Medulla oblongata (tissue), 1 donor: Measurements from ENCODE around the gene ATXN7L2.

Experiments used
- DNase-seq: peaks from one replicate; pipeline ENCODE4 v3.0.0-alpha.2; 2015; ENCODE audit errors: extremely low spot score

The ATXN7L2 gene

GRCh38 chr1:109475261-109475660, 8.4 kb upstream of the ATXN7L2 start:
- no peak for DNase-seq

- no peak for DNase-seq
Measured at GRCh38 chr1:109476825-109477224, 6.9 kb upstream of the ATXN7L2 start.

- DNase-seq: no peak
Measured at GRCh38 chr1:109477821-109478220, 5.9 kb upstream of the ATXN7L2 start.

- no peak for DNase-seq
Measured at GRCh38 chr1:109478806-109479205, 4.9 kb upstream of the ATXN7L2 start.

GRCh38 chr1:109479311-109479710, 4.4 kb upstream of the ATXN7L2 start:
- no peak for DNase-seq

GRCh38 chr1:109479901-109480300, 3.8 kb upstream of the ATXN7L2 start:
- no peak for DNase-seq

GRCh38 chr1:109481646-109482045, 2.1 kb upstream of the ATXN7L2 start:
- no peak for DNase-seq

- no peak for DNase-seq
Measured at GRCh38 chr1:109482242-109482641, 1.5 kb upstream of the ATXN7L2 start.

GRCh38 chr1:109482791-109483671, 674 bp upstream of the ATXN7L2 start:
- DNase-seq: no peak

- DNase-seq: no peak
Measured at GRCh38 chr1:109484519-109484975, 842 bp downstream of the ATXN7L2 start.

GRCh38 chr1:109485001-109485400, 1.3 kb downstream of the ATXN7L2 start:
- no peak for DNase-seq

GRCh38 chr1:109487261-109487660, 3.6 kb downstream of the ATXN7L2 start:
- DNase-seq: no peak

GRCh38 chr1:109488201-109488600, 4.5 kb downstream of the ATXN7L2 start:
- DNase-seq: no peak

- DNase-seq: no peak
Measured at GRCh38 chr1:109488696-109489095, 5.0 kb downstream of the ATXN7L2 start.

- DNase-seq: peak; percentile 84
Measured at GRCh38 chr1:109490029-109490933, 6.6 kb downstream of the ATXN7L2 start.

- DNase-seq: no peak
Measured at GRCh38 chr1:109490934-109491302, 7.2 kb downstream of the ATXN7L2 start.

- DNase-seq: no peak
Measured at GRCh38 chr1:109491372-109491771, 7.7 kb downstream of the ATXN7L2 start.

GRCh38 chr1:109492779-109493178, 9.1 kb downstream of the ATXN7L2 start:
- no peak for DNase-seq

GRCh38 chr1:109493227-109493626, 9.5 kb downstream of the ATXN7L2 start:
- DNase-seq: no peak

- peak; percentile 90 for DNase-seq
Measured at GRCh38 chr1:109493805-109494539, 10.3 kb downstream of the ATXN7L2 start, which contains the start of gene CYB561D1. TSS of gene CYB561D1 (plus strand) at chr1:109494094. CDS start at chr1:109494140, 46 bp downstream.

- DNase-seq: no peak
Measured at GRCh38 chr1:109495738-109496137, 12.0 kb downstream of the ATXN7L2 start.
